ENCODE results near the gene PHACTR2. TPM values are rescaled to one million over a fixed set of nuclear protein-coding genes. Genes with fewer than 3 reads are reported as not detected.
"Not testable (repeated sequence)": the region's sequence is repeated elsewhere in the genome, so short reads cannot be mapped to it uniquely, and the experiment has no call there.

Gene PHACTR2
- total and polyA plus RNA-seq, 11 donors, result 10.2 to 101 (median 67.9) TPM

GRCh38 chr6:143656026-143656425 is 21.7 kb upstream of the PHACTR2 start:
- H3K27me3 ChIP-seq, result no peaks in the 10 kb centered on the region
- no peak for ATAC-seq
- TF ChIP-seq CTCF (IDR thresholded peaks at IDR 0.05) (no peak), POLR2A (IDR thresholded peaks at IDR 0.05) (no peak)
- intact Hi-C loops (cut with DNase I), result no loop called here
- H3K36me3 ChIP-seq, result no peaks in the 10 kb centered on the region
- H3K9me3 ChIP-seq, result peaks cover 0 to 16% (median 3%) of the 10 kb centered on the region in 12 donors
- no peak overlapping the region for H3K27ac ChIP-seq
- H3K4me3 ChIP-seq, result no peak overlapping the region
- 60 to 74% (median 74%) methylated on average over 4 of the region's 4 CpGs for WGBS, 4 donors
- DNase-seq, result no peak
- peaks cover 0 to 13% (median 0%) of the 10 kb centered on the region in 12 donors for H3K4me1 ChIP-seq

- TF ChIP-seq CTCF (IDR thresholded peaks at IDR 0.05) (no peak), POLR2A (IDR thresholded peaks at IDR 0.05) (no peak)
- no peak overlapping the region for H3K27ac ChIP-seq
- DNase-seq, result no peak
- no peak for ATAC-seq
- peaks cover 0 to 13% (median 0%) of the 10 kb centered on the region in 12 donors for H3K4me1 ChIP-seq
- H3K9me3 ChIP-seq, result peaks cover 0 to 12% (median 3%) of the 10 kb centered on the region in 12 donors
- H3K36me3 ChIP-seq, result no peaks in the 10 kb centered on the region
- H3K4me3 ChIP-seq, result no peak overlapping the region
- no peaks in the 10 kb centered on the region for H3K27me3 ChIP-seq
- WGBS, 4 donors, result 88 to 91% (median 90%) methylated on average over 2 of the region's 2 CpGs
- intact Hi-C loops (cut with DNase I), result no loop called here
Observed at GRCh38 chr6:143657809-143658208, 20.0 kb upstream of the PHACTR2 start.

GRCh38 chr6:143660170-143660569 is 17.6 kb upstream of the PHACTR2 start:
- H3K4me3 ChIP-seq; ATAC-seq; H3K36me3 ChIP-seq; DNase-seq; H3K27ac ChIP-seq; intact Hi-C loops (cut with DNase I); H3K27me3 ChIP-seq; H3K4me1 ChIP-seq: not testable (repeated sequence)
- peaks cover 0 to 23% (median 7%) of the 10 kb centered on the region in 12 donors for H3K9me3 ChIP-seq
- WGBS, 4 donors, result 95 to 97% (median 96%) methylated on average over 3 of the region's 3 CpGs

GRCh38 chr6:143664171-143664570 is 13.6 kb upstream of the PHACTR2 start:
- Histone ChIP-seq H3K36me3 (no peaks in the 10 kb centered on the region), H3K27ac (no peak overlapping the region), H3K9me3 (peaks cover 0 to 50% (median 7%) of the 10 kb centered on the region in 12 donors), H3K4me1 (no peaks in the 10 kb centered on the region), H3K4me3 (no peak overlapping the region), H3K27me3 (no peaks in the 10 kb centered on the region)
- ATAC-seq, result no peak
- DNase-seq, result no peak
- TF ChIP-seq POLR2A (IDR thresholded peaks at IDR 0.05), result no peak
- TF ChIP-seq CTCF (IDR thresholded peaks at IDR 0.05), result no peak
- intact Hi-C loops (cut with DNase I), result no loop called here

GRCh38 chr6:143666007-143666406 is 11.8 kb upstream of the PHACTR2 start:
- H3K4me1 ChIP-seq; ATAC-seq; H3K27me3 ChIP-seq; H3K4me3 ChIP-seq; DNase-seq; intact Hi-C loops (cut with DNase I); H3K27ac ChIP-seq; H3K36me3 ChIP-seq: not testable (repeated sequence)
- 85 to 100% (median 98%) methylated on average over 1 of the region's 1 CpG for WGBS, 4 donors
- peaks cover 0 to 53% (median 7%) of the 10 kb centered on the region in 12 donors for H3K9me3 ChIP-seq

GRCh38 chr6:143669483-143669882 is 8.3 kb upstream of the PHACTR2 start:
- WGBS, 4 donors, result 95 to 100% (median 97%) methylated on average over 1 of the region's 1 CpG
- DNase-seq; H3K36me3 ChIP-seq; H3K4me3 ChIP-seq; H3K27me3 ChIP-seq; ATAC-seq; intact Hi-C loops (cut with DNase I); H3K27ac ChIP-seq: not testable (repeated sequence)
- peaks cover 0 to 16% (median 11%) of the 10 kb centered on the region in 12 donors for H3K4me1 ChIP-seq
- peaks cover 0 to 49% (median 6%) of the 10 kb centered on the region in 12 donors for H3K9me3 ChIP-seq

Measured in heart left ventricle (tissue), 16 donors.